ENCODE data around the gene NELL1.

- TF ChIP-seq, protein P1, sequence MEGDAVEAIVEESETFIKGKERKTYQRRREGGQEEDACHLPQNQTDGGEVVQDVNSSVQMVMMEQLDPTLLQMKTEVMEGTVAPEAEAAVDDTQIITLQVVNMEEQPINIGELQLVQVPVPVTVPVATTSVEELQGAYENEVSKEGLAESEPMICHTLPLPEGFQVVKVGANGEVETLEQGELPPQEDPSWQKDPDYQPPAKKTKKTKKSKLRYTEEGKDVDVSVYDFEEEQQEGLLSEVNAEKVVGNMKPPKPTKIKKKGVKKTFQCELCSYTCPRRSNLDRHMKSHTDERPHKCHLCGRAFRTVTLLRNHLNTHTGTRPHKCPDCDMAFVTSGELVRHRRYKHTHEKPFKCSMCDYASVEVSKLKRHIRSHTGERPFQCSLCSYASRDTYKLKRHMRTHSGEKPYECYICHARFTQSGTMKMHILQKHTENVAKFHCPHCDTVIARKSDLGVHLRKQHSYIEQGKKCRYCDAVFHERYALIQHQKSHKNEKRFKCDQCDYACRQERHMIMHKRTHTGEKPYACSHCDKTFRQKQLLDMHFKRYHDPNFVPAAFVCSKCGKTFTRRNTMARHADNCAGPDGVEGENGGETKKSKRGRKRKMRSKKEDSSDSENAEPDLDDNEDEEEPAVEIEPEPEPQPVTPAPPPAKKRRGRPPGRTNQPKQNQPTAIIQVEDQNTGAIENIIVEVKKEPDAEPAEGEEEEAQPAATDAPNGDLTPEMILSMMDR (IDR thresholded peaks at IDR 0.05), result no peak
- no peak for TF ChIP-seq EP300 (IDR thresholded peaks at IDR 0.05; ENCODE audit: low read depth)
- no peak for TF ChIP-seq POLR2A (IDR thresholded peaks at IDR 0.05)
- TF ChIP-seq POLR2AphosphoS5 (IDR thresholded peaks at IDR 0.05), result no peak
Observed at GRCh38 chr11:21480240-21480639, 810.9 kb downstream of the NELL1 start.

All from transverse colon (tissue), 4 donors.